Breast epithelium (tissue), 3 donors: ENCODE results near the gene DOLPP1.

Experiments used
- CTCF ChIP-seq, 3 donors: fragments of 450-650 bp; IDR thresholded peaks; one replicate each; pipeline ENCODE4 v1.5.1; 2016 to 2017; ENCODE audit warnings: antibody characterized with exemption in 3 of 3, mild to moderate bottlenecking in 3 of 3, moderate library complexity in 3 of 3
- POLR2AphosphoS5 ChIP-seq, 3 donors: sonication (generic); formaldehyde crosslinking; IDR thresholded peaks; one replicate each; pipeline ENCODE4 v1.6.1; 2017; ENCODE audit warnings: antibody characterized with exemption in 3 of 3

DNA sequence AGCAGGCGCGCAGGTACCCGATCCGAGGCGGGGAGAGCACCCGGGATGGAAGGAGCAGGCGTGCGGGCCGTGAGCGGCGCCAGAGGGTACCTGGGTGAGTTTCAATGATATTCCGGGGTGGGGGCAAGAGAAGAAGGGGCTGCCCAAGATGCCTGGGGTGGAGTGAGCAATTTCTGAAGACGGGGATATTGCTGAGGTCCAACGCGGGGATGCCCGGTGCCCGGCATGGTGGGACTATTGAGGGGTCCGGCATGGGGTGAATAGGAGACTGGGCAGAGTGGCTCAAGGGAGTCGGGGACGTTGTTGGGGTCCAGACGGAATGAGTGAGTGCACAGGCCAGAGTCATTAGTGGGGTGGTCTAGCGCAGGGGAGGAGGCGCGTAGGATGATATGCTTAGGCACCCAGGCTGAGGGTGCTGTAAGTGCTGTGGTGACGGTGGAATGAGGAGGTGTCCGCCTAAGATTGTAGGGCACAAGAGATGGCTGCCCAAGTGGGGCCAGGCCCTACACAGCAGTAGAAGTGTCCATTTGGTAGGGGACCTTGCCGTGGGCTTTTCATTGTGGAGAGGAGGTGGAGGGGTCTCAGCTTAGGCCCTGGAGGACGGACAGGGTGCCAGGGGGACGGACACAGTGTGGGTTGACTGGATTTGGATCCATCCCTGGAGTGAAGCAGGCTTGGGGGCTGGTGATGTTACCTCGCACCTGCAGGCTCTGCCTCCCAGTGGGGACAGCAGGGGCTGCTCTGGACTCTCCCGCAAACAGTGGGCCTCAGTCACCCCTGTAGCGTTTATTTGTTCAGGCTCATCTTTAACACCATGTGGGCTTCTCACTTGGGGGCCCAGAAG, 43.8 kb upstream of the DOLPP1 start:
- TF ChIP-seq CTCF (IDR thresholded peaks at IDR 0.05) (no peak), POLR2AphosphoS5 (IDR thresholded peaks at IDR 0.05) (no peak)
